ENCODE data around the gene PELI2. TPM values are rescaled to one million over a fixed set of nuclear protein-coding genes. Genes with fewer than 3 reads are reported as not detected.

PELI2 gene
- polyA plus RNA-seq, 1 donor: 3.4 TPM

GRCh38 chr14:56176530-56176929 is 58.3 kb downstream of the PELI2 start:
- no peak for DNase-seq

- no peak for DNase-seq
Measured at GRCh38 chr14:56177036-56177435, 58.8 kb downstream of the PELI2 start.

GRCh38 chr14:56180754-56181542 is 62.7 kb downstream of the PELI2 start:
- no peak for DNase-seq

GRCh38 chr14:56181681-56182085 is 63.5 kb downstream of the PELI2 start:
- DNase-seq: no peak

GRCh38 chr14:56182410-56182809 is 64.2 kb downstream of the PELI2 start:
- peak; percentile 36 for DNase-seq

GRCh38 chr14:56183631-56184157 is 65.5 kb downstream of the PELI2 start:
- no peak for DNase-seq

GRCh38 chr14:56185992-56186391 is 67.8 kb downstream of the PELI2 start:
- no peak for DNase-seq

- no peak for DNase-seq
Measured at GRCh38 chr14:56187736-56188135, 69.5 kb downstream of the PELI2 start.

- no peak for DNase-seq
Measured at GRCh38 chr14:56189307-56189706, 71.1 kb downstream of the PELI2 start.

- no peak for DNase-seq
Measured at GRCh38 chr14:56193347-56193746, 75.1 kb downstream of the PELI2 start.

- no peak for DNase-seq
Measured at GRCh38 chr14:56194042-56194441, 75.8 kb downstream of the PELI2 start.

- no peak for DNase-seq
Measured at GRCh38 chr14:56195223-56195622, 77.0 kb downstream of the PELI2 start.

- no peak for DNase-seq
Measured at GRCh38 chr14:56195704-56196103, 77.5 kb downstream of the PELI2 start.

- DNase-seq: no peak
Measured at GRCh38 chr14:56196274-56196673, 78.1 kb downstream of the PELI2 start.

GRCh38 chr14:56197150-56197549 is 78.9 kb downstream of the PELI2 start:
- DNase-seq: no peak

GRCh38 chr14:56198438-56198837 is 80.2 kb downstream of the PELI2 start:
- no peak for DNase-seq

GRCh38 chr14:56199095-56199981 is 81.1 kb downstream of the PELI2 start:
- DNase-seq: no peak

GRCh38 chr14:56199982-56200577 is 81.9 kb downstream of the PELI2 start:
- DNase-seq: no peak

- DNase-seq: no peak
Measured at GRCh38 chr14:56202256-56202655, 84.0 kb downstream of the PELI2 start.

GRCh38 chr14:56205881-56206280 is 87.7 kb downstream of the PELI2 start:
- DNase-seq: no peak

- DNase-seq: no peak
Measured at GRCh38 chr14:56206596-56206995, 88.4 kb downstream of the PELI2 start.

- DNase-seq: no peak
Measured at GRCh38 chr14:56207626-56208292, 89.5 kb downstream of the PELI2 start.

Data from hindlimb muscle (tissue), 1 donor.